ENCODE data around the gene THOC6.

THOC6 gene

DNA sequence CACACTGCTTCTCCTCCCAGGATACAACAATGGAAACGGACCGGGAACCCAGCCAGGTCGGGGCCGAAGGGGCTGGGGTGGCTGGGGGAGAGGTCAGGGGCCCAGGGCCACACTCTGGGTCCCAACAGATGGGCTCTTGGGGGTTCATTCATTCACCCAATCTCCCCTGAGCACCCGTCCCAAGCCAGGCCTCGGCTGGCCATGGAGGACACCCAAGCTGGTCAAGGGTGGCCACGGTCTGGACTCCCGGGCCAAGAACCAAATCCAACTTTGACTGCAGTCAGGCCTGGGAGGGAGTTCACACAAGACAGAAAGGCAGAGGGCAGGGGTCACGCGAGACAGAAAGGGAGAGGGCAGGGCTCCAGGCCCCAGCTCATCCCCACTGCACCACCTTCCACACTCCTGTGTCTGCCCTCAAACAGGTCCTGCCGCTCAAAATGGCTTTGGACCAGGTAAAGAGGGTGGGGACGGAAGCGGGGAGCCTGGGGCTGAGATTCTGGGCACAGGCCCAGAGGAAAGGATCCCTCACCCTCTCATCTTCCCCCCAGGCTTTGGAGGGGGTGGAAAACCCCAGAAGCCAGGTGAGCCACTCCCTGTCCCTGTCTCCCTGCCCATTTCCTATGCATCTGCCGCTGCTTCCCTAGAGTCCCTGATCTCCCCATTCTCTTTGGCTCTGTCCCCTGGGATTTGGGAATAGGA lies 31.3 kb upstream of the THOC6 start:
- DNase-seq = no peak

DNA sequence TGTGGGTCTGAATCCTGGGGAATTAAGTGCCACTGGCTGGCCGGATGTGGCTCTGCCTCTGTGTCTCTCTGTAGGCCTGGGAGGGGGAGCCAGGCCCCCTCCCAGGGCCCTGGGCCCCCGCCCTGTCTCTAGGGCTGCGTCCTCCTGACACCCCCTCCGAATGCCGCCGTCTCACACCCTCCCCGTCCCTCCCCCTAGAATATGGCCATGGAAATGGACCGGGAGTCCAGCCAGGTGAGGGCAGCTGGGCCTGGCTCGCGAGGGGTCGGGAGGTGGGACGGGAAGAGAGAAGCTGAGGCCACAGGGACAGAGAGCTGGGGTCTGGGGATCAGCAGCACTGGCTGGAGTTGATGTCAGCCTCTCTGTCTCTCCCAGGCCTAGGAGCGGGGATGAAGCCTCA lies 27.5 kb upstream of the THOC6 start:
- DNase-seq = no peak

DNA sequence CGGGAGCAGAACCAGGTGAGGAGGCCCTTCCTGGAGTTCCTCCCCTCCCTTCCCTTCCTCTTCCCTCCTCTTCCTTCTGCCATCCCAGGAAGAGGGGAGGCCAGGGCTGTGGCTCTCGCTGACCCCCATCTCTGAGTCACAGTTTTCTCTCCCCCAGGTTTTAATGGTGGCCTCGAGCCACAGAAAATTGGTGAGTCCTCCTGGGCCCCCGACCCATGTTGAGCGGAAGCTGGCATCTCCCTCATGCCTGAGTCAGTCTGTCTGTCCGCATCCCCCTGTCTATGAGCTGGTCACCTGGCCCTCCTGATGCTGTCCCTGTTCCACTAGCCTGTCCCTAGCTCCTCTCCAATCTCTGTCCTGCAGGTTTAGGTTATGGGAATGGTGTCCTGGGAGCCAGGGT lies 23.9 kb upstream of the THOC6 start:
- no peak for DNase-seq

DNA sequence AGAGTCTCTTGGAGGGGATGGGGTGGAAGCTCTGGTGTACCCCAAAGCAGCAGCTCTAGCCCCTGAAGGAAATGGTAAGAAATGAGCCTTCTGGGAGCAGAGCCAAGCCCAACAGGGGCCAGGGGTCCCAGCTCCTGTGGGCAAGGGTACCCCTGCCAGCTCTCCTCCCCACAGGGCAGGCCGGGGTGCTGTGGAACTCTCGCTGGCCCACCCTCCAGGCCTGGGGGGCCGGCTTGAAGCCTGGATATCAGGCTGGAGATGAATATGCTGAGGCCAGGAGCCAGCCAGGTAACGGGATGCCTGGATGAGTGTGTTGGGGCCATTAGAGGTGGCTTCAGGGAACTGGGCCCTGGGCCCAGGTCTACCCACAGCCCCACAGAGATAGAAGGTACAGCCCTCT lies 23.3 kb upstream of the THOC6 start:
- no peak for DNase-seq

DNA sequence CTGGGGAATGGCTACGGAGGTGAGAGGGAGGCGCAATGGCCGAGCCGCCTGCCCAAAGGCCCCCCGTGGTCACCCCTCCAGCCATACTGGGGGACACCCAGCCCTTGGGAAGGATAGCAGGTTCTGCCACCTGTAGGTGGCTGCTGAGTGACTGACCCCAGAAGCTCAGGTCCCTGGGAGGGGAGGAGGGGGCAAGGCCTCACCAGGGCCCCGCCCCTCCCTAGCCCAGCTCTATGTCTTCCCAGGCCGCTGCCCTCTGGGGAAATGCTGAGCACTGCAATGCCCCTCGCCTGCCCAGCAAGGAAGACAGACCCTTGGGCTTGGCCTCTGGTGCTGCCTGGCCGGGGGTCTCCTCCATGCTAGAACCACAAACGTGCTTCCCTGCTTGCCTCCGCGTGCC lies 22.5 kb upstream of the THOC6 start:
- DNase-seq = no peak

DNA sequence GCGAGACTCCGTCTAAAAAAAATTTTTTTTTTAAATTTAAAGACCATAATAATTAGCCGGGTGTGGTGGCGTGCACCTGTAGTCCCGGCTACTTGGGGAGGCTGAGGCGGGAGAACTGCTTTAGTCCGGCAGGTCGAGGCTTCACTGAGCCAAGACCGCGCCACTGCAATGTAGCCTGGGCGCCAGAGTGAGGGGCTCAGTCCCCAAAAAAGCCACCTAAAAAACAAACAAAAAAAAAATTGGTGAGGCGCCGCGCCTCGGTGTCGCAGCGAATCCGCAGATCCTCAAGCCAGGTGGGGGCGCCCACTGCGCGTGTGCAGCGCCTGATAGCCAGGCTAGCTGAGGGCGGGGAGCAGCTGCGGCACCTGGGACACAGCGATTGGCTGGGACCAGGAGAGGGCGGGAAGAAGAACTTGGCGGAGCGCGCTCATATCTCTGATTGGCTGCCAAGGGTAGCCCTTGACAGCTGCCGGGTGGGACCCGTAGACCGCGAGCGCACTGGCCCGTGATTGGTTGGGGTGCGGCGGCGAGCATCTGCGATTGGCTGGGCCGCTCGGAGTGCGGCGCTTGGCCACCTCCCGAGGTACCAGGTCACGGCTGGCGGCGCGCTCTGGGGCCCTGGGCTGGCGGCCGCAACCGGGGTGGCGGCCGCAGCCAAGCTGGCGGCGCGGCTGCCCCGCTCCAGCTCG lies 20.1 kb upstream of the THOC6 start:
- peak; percentile 99 for DNase-seq

DNA sequence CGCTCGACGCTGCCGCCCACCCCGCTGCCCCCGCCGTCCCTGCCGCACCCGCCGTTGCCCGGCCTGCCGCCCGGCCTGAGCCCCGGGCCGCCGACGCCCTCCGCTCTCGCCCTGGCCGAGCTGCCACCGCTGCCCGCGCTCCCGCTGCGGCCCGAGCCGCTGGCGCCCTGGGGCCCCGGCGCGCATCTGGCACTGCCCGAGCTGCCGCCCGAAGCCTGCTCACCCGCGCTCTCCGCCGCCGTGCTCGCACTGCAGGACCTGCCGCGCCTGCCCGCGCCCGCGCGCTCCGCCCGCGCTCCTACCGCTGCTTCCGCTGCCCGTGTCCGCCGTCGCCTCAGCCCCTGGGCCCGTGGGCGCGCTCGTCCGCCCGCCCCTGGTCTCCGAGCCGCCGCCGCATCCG lies 19.5 kb upstream of the THOC6 start:
- DNase-seq = no peak

DNA sequence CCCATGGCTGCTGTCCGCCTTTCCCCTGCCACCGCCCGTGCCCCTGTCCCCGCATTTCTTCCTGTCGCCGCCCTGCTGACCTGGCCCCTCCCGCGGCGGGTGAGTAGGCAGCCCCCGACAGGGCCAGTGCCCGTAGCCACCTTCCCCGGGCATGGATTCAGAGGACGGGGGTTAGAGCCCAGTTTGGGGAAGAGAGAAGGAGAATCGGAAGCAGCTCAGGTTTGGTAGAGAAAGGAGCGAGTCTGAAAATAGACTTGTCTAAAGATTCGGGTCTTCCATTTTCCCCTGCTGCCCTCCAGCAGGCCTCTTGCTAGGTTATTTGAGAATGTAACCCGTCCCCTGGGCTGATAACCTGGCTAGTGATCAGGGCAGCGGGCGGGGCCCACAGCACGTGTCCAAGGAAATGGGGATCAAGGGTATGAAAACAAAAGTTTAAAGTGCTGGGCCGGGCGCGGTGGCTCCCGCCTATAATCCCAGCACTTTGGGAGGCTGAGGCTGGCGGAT lies 19.0 kb upstream of the THOC6 start:
- DNase-seq = no peak

DNA sequence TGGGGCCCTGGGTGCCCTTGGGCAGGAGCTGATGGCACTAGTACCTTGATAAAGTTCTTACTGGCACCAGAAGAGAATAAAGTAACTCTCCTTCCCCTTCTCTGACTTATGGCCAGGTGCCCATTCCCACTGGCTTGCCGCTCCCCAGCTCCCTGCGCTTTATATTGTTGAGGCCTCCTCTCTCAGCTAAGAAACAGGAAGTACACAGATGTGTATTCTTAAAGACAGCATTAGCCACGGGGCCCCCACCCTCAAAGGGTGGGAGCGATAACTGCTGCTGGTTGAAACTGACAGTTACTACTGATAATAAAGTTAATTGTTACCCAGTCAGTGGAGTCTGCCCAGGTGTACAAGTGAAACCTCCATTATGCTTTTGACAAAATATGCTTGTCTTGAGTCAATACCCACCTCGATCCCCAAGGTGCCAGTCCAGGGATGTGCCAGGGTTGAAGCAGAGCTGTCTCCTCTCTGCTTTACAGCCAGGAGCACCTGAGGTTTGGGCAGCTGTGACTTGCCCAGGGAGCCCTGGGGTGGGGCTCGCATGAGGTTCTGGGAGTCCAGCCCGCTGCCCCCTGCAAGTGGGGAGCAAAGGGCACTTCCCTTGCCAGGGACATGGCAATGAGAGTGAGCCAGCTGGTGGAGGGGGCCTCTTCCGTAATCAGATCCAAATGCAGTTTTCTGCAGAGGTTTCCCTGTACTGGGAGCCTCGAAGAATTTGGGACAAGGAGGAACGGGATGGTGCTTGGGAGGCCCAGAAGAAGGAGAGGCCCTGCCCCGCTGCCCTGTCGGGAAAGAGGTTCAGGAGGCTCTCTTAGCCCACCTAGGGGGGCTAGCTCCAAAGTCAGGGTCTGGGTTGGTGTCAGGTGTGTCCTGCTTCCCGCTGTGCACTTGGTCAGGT lies 16.5 kb upstream of the THOC6 start:
- no peak for DNase-seq

DNA sequence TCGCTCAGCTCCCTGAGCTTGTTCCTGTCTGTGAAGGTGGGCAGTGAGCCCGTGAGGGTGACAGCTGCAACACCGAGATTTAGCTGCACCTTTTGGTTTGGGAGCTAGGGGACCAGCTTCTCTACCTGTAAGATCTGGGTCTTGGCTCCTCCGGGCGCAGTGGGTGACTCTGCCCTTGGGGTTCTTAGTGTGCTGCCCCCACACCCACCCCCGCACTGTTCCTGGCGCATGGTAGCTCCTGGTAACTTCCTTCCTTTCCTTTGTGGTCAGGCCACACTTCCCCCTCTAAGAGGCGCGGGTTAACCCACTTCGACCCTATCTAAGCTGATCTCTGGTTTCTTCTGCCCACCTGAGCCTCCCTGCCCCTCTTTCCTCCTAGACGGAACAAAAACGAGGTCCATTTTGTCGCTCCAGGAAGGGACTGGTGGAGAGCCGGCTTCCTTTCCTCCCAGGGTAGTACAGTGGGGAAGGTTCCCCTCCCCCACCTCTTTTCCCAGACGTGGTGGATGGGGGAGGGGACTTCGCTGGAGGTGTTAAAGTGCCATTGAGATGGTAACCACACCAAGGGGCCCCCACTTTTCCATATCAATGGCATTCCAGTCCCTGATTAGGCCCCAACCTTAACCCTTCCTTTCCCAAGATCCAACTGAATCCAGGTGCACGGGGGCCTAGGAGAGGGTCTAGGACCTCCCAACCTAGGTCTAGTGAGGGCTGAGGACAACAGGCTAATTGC lies 15.7 kb upstream of the THOC6 start:
- no peak for DNase-seq

DNA sequence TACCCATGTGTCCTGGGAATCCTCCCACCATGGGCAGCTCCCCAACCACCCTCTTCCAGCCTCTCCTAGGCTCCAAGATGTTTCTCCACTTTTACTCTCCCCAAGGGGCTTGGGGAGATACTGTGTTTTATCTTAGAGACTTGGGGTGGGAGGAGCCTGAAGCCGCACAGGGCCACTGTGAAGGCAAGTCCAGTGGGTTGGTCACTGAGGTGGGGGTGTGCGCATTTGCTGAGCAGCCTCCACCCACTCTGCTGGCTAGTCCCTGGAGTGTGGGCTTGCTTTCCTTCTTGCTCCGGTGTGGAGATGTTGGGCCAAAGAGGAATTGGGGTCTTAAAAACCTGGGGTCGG lies 15.2 kb upstream of the THOC6 start:
- no peak for DNase-seq

DNA sequence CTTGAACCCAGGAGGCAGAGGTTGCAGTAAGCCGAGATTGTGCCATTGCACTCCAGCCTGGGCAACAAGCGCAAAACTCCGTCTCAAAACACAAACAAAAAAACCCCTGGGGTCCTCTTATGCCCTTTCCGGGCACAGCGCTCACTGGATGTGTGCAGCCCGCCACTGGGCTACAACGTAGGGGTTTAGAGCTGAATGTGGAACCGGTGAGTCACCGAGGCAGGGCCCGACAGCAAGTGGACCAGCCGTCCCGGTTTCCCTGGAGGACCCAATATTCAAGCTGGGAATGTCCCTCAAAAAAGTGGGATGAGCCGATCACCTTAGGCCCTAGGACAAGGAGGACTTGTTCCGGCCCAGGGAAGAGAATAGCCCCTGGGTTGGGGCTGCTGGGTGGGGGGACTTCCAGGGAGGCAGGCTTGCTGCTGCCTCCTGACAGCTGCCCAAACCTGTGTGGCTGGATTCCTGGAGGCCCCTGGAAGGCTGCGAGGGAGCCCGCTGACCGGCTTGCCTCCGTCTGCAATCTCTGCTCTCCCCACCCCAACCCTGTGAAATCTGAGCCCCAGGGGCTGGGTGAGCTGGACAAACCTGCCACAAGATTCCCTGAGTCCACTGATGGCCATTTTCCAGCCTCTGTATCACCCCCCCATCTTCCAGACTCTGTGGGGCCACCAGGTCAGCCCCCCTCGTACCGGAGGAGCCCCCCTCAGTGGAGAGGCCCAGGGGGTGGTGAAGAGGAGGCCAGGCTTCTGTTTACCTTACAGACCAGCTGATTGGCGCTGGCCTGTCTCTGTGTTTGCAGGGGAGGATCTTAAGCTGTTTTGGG lies 14.1 kb upstream of the THOC6 start:
- DNase-seq = no peak

DNA sequence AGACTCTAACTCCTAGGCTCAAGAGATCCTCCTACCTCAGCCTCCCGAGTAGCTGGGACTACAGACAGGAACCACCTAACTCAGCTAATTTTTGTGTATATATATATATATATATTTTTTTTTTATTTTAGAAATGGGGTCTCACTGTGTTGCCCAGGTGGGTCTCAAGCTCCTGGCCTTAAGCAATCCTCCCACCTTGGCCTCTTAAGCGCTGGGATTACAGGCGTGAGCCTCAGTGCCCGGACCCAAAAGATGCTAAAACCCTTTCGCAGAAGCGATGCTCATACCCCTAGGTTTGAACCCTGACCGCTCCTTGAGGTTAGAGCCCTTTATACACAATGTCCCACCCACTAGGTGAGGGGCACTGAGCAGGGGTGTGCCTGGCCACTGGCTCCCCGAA lies 13.3 kb upstream of the THOC6 start:
- no peak for DNase-seq

DNA sequence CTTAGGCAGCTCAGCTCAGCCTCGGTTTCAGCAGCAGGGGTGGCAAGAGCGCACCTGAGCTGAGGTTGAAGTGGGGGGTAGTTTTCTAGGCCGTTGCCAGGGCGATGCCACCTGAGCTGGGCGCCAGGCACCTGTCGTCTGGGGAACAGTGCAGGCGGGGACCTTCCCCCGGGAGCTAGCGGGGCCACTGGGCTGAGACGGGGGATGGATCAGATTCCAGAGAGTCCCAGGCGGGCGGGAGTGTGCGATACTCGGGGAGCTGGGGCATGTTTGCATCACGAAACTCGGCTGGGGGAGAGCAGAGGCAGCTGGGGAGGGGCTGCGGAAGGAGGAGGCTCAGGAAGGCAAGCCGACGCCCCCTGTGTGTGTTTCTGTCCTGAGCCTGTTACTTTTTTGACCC lies 11.6 kb upstream of the THOC6 start:
- peak; percentile 51 for DNase-seq

DNA sequence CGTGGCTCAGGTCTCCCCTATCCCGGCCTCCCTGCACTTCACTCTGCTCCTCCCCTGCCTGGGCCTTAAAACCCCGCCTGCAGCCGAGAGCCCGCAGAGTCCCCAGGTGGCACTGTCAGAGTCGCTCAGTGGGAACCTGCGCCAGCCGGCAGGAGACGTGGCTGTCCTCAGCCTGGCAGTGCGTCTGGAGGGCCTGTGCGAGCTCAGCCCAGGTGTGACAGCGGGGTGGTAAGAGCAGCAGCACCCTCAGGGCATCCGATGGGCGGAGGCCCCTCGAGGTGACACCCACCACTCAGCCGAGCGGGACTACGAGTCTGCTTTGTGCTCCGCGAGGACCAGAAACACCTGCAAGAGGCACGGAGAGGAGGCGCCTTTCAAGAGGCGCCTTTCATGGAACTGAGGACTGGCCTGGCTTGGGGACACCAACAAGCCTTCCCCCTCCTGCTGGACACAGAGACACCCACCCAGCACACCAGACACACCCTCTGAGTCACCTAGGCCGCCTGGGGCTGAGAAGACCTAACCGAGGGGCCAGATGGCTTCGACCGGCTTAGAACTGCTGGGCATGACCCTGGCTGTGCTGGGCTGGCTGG lies 10.9 kb upstream of the THOC6 start, which contains the start of gene CLDN9:
Gene CLDN9, plus strand, starts transcription at position 96 of the 593 bp plus-strand sequence. Its CDS starts 440 bp downstream, at position 536.
- DNase-seq = peak; percentile 52

DNA sequence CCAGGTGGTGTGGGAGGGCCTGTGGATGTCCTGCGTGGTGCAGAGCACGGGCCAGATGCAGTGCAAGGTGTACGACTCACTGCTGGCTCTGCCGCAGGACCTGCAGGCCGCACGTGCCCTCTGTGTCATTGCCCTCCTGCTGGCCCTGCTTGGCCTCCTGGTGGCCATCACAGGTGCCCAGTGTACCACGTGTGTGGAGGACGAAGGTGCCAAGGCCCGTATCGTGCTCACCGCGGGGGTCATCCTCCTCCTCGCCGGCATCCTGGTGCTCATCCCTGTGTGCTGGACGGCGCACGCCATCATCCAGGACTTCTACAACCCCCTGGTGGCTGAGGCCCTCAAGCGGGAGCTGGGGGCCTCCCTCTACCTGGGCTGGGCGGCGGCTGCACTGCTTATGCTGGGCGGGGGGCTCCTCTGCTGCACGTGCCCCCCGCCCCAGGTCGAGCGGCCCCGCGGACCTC lies 10.3 kb upstream of the THOC6 start:
- DNase-seq = no peak

DNA sequence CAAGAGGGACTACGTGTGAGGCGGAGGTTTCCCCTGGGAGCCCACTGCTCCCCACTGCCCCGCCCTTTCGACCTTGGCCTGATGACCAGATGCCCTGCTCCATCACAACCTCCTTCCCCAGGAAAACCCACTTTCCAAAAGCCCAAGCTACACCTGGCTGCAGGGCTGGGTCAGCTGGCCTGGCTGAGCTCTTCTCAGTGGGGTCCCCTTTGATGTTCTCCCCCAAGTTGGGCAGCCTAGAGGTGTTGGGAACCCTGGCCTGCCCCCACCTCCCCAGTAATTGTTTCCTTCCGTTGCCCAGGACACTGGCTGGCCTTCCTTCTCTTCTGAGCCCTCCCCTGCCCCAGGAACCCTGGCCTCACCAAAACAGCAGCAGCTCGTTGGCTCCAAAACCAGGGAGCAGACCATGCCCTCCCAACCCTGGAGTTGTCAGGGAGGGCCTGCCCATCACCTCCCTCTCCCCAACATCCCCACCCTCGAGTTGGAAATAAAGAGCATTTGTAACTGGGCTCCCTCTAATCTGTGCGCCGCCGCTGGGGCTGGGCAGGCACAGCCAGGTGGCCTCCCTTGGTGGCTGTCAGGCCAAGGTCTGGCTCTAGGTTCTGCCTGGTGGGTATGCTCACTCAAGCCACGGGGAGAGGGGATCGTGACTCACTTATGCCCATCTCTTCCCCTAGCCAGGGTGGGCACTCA lies 9.7 kb upstream of the THOC6 start:
- DNase-seq = no peak

DNA sequence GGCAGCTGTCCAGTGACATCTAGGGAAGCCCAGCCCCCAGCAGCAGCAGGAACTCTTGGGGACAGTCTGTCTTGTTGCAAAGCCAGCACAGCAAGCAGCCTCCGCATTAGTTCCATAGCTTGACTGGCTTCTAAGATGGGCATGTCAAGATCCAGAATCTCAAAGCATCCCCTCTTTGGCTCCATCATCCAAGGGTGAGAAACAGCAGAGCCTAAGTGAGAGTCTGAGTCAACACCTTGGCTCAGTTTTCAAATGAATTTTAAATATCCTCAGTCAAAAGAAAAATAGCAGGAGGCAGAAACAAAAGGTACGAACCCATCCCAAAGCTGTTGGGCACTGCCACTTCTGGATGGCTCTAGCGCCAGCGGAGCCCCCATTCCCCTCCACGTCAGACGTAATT lies 8.9 kb upstream of the THOC6 start:
- DNase-seq = no peak

DNA sequence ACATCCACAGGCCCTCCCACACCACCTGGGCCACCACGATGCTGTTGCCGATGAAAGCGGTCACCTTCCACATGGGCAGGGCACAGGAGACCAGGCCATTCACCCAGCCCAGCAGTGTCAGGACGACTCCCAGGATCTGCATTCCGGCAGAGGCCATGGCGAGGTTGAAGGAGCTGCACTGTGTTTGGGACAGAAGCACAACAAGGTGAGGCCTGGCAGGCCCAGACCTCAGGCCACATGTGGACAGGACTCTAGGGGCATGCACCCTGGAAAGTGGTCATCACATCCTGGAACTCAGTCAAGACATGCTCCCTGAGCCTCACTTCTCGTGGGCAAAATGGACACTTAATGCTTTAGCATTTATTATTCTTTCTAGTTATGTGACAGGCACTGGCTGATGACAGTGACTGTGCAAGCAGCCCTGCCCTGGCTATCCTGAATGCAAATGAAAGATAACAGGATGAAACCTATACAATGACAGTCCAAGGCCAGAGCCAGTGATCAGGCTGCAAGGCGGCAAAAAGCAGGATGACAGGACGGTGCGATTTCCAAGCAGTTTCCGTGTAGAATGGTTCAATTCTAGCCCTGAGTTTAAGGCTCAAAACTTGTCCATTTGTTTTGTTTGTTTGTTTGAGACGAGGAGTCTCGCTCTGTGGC lies 7.8 kb upstream of the THOC6 start:
- no peak for DNase-seq

DNA sequence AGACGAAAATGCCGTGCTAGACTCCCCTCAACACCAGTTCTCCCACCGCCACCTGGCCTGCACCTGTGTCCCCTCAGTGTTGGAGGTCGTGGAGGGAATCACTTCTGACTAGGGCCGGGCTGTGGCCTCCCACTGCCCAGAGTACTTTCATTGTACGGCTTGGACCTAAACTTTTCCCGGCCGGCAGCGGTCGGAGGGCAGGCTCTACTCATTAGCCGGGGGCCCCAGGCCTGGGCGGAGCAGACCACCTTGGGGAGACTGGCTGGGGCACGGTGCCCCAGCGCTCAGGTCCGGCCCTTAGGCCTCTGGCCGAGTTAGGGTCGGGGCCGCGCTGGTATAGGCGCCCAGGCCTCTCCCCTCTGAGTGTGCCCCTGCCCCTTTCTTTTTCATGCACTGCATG lies 6.5 kb upstream of the THOC6 start:
- no peak for DNase-seq
